ENCODE data around the gene SLC4A9.

The SLC4A9 gene

DNA sequence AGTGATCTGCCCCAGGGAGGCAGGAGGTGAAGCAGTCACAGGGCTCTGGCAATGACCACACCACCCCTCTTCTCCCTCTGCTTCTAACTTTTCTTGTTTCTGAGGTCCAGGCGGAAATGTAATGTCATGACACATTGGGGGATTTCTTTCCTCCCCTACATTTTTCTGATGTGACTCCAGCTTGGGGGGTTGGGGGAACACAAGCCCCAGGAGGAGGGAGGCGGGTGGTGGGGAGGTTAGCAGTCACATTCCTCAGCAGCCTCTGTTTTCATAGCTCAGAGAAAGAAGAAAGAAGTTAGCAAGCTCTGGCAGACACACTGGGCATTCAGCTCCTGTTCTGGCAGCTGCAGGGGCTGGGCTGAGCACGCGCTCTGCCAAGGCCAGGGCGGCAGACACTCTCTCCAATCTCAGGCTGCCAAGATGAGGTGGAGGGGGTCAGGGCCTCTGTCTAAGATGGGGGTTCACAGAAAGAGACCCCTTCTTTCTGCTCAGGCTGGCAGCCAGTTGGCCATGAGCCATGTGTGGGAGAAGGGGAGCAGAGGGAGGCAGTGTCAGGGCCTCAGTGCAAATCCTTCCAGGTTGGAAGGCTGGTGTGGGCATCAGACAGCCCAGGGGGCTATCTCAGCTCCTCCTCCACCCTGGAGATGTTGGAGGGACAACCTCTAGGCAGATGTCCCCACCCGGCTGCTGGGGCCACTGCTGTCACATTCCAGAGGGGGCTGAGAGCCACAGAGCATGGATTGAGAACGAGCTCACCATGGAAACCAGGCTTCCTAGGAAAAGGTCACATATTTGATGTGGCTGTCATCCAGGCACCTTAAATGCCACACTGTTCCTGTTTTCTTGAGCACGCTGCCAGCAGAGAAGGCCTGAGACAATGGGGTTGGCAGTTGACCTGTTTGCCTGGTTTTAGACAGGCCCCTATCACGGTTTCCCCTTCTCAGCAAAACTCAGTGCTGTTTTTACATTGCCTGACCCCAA lies 37.0 kb upstream of the SLC4A9 start:
- Histone ChIP-seq H3K9me3 (ENCODE audit: low read length) (no peaks in the 10 kb centered on the region), H3K4me2 (ENCODE audit: low read length) (no peak overlapping the region), H3K36me3 (ENCODE audit: insufficient read depth, low read length) (no peaks in the 10 kb centered on the region), H3K9ac (ENCODE audit: low read length) (no peak overlapping the region), H4K20me1 (ENCODE audit: insufficient read depth, low read length) (no peaks in the 10 kb centered on the region), H3F3A (ENCODE audit: insufficient read depth, low read length) (no peaks in the 10 kb centered on the region), H3K27me3 (ENCODE audit: insufficient read depth, low read length) (no peaks in the 10 kb centered on the region), H3K79me2 (ENCODE audit: insufficient read depth, low read length) (no peaks in the 10 kb centered on the region), H3K4me1 (ENCODE audit: insufficient read depth, low read length, severe bottlenecking) (no peaks in the 10 kb centered on the region), H3K9me2 (ENCODE audit: low read depth, low read length) (no peaks in the 10 kb centered on the region), H3K27ac (ENCODE audit: low read depth, low read length, poor library complexity, severe bottlenecking) (no peak overlapping the region), H3K4me3 (ENCODE audit: low read depth, low read length, poor library complexity, severe bottlenecking) (no peak overlapping the region), H2AFZ (ENCODE audit: low read length) (no peak overlapping the region; the same call in 1 of the 2 replicates)
- TF ChIP-seq, protein P1, sequence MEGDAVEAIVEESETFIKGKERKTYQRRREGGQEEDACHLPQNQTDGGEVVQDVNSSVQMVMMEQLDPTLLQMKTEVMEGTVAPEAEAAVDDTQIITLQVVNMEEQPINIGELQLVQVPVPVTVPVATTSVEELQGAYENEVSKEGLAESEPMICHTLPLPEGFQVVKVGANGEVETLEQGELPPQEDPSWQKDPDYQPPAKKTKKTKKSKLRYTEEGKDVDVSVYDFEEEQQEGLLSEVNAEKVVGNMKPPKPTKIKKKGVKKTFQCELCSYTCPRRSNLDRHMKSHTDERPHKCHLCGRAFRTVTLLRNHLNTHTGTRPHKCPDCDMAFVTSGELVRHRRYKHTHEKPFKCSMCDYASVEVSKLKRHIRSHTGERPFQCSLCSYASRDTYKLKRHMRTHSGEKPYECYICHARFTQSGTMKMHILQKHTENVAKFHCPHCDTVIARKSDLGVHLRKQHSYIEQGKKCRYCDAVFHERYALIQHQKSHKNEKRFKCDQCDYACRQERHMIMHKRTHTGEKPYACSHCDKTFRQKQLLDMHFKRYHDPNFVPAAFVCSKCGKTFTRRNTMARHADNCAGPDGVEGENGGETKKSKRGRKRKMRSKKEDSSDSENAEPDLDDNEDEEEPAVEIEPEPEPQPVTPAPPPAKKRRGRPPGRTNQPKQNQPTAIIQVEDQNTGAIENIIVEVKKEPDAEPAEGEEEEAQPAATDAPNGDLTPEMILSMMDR (IDR thresholded peaks at IDR 0.05; ENCODE audit: low read length) = no peak
- no peak for TF ChIP-seq EZH2 (IDR thresholded peaks at IDR 0.05; ENCODE audit: borderline replicate concordance, low read length)

- no peak overlapping the region for H3K4me2 ChIP-seq (ENCODE audit: low read length)
- H3K36me3 ChIP-seq (ENCODE audit: insufficient read depth, low read length) = no peaks in the 10 kb centered on the region
- H2AFZ ChIP-seq (ENCODE audit: low read length) = no peak overlapping the region; the same call in 1 of the 2 replicates
- H3K4me1 ChIP-seq (ENCODE audit: insufficient read depth, low read length, severe bottlenecking) = no peaks in the 10 kb centered on the region
- no peak for TF ChIP-seq EZH2 (IDR thresholded peaks at IDR 0.05; ENCODE audit: borderline replicate concordance, low read length)
- TF ChIP-seq, protein P1 (IDR thresholded peaks at IDR 0.05; ENCODE audit: low read length) = no peak
- no peaks in the 10 kb centered on the region for H3K79me2 ChIP-seq (ENCODE audit: insufficient read depth, low read length)
- H3K9ac ChIP-seq (ENCODE audit: low read length) = no peak overlapping the region
- H3K4me3 ChIP-seq (ENCODE audit: low read depth, low read length, poor library complexity, severe bottlenecking) = no peak overlapping the region
- H3K9me3 ChIP-seq (ENCODE audit: low read length) = no peaks in the 10 kb centered on the region
- no peaks in the 10 kb centered on the region for H3K27me3 ChIP-seq (ENCODE audit: insufficient read depth, low read length)
- no peak overlapping the region for H3K27ac ChIP-seq (ENCODE audit: low read depth, low read length, poor library complexity, severe bottlenecking)
- no peaks in the 10 kb centered on the region for H3K9me2 ChIP-seq (ENCODE audit: low read depth, low read length)
- no peaks in the 10 kb centered on the region for H4K20me1 ChIP-seq (ENCODE audit: insufficient read depth, low read length)
- no peaks in the 10 kb centered on the region; the same call in 1 of the 2 replicates for H3F3A ChIP-seq (ENCODE audit: insufficient read depth, low read length)
Observed at GRCh38 chr5:140324041-140324600, 35.9 kb upstream of the SLC4A9 start.

DNA sequence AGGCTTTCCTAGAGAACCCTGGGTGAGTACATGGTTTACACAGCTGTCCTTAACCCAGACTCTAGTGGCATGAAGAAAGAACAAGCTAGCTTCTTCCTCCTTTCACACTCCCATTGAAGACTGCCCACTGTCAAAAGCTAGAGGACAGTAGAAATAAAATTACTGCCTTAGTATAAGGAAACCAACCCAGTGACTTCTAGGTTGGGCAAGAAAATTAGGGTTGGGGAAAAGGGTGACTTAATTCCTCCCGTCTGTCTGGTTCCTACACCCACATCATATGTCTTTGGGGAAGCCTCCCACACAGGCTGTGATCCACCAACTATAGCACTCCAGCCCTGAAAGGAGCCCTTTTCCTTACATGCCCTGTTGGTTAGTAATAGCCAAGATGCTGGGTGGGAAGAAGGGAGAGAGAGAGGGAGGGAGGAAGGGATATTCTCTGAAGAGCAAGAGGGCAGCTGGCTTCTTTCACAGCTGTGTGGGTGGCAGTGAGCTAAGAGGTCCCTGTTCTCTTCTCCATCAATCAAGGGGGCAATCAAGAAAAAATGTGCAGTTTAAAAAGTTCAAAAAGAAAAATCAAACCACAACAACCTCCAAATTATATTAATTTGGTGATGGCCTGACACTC lies 35.3 kb upstream of the SLC4A9 start:
- Histone ChIP-seq H3K9me2 (ENCODE audit: low read depth, low read length) (no peaks in the 10 kb centered on the region), H3K4me3 (ENCODE audit: low read depth, low read length, poor library complexity, severe bottlenecking) (no peak overlapping the region), H3K4me2 (ENCODE audit: low read length) (no peak overlapping the region), H3K27ac (ENCODE audit: low read depth, low read length, poor library complexity, severe bottlenecking) (no peak overlapping the region), H3K9me3 (ENCODE audit: low read length) (no peaks in the 10 kb centered on the region), H4K20me1 (ENCODE audit: insufficient read depth, low read length) (no peaks in the 10 kb centered on the region), H3K27me3 (ENCODE audit: insufficient read depth, low read length) (no peaks in the 10 kb centered on the region), H3K79me2 (ENCODE audit: insufficient read depth, low read length) (no peaks in the 10 kb centered on the region), H3K36me3 (ENCODE audit: insufficient read depth, low read length) (no peaks in the 10 kb centered on the region), H2AFZ (ENCODE audit: low read length) (no peak overlapping the region), H3K4me1 (ENCODE audit: insufficient read depth, low read length, severe bottlenecking) (no peaks in the 10 kb centered on the region), H3K9ac (ENCODE audit: low read length) (no peak overlapping the region), H3F3A (ENCODE audit: insufficient read depth, low read length) (no peaks in the 10 kb centered on the region; the same call in 1 of the 2 replicates)
- TF ChIP-seq EZH2 (IDR thresholded peaks at IDR 0.05; ENCODE audit: borderline replicate concordance, low read length) = no peak
- TF ChIP-seq, protein P1 (IDR thresholded peaks at IDR 0.05; ENCODE audit: low read length) = no peak
